Activated T-helper 1 cell treated with anti-CD3 and anti-CD28 coated beads, Interleukin-12 subunit alpha, Interleukin-12 subunit beta, Interleukin-2, Interleukin-4 antibody, amounts not matched to agents 30 ng/mL and 10 ng/mL and 1 ng/mL, durations not matched to agents 14 hours and 24 hours and 36 hours (primary cell): ENCODE measurements around the gene SPIRE1. TPM values are rescaled to one million over a fixed set of nuclear protein-coding genes. Genes with fewer than 3 reads are reported as not detected.
"Not testable (repeated sequence)": the region's sequence is repeated elsewhere in the genome, so short reads cannot be mapped to it uniquely, and the experiment has no call there.

Experiments used
- DNase-seq: peaks from one replicate; pipeline ENCODE4 v3.0.0; 2021; ENCODE audit warnings: low spot score
- H3K27ac Mint-ChIP-seq: one replicate; pipeline ENCODE4 v1.8.0; 2021; ENCODE audit warnings: mild to moderate bottlenecking, mixed read lengths
- H3K27me3 Mint-ChIP-seq: one replicate; pipeline ENCODE4 v1.8.0; 2022; ENCODE audit warnings: mild to moderate bottlenecking, moderate library complexity, mixed read lengths; ENCODE audit not compliant: insufficient read depth
- H3K36me3 Mint-ChIP-seq: one replicate; pipeline ENCODE4 v1.8.0; 2021; ENCODE audit warnings: low read depth, mixed read lengths
- H3K4me1 Mint-ChIP-seq: one replicate; pipeline ENCODE4 v1.8.0; 2021; ENCODE audit warnings: low read depth, mixed read lengths
- H3K4me3 Mint-ChIP-seq: one replicate; pipeline ENCODE4 v1.8.0; 2021; ENCODE audit warnings: mild to moderate bottlenecking, moderate library complexity, mixed read lengths
- H3K9me3 Mint-ChIP-seq: one replicate; pipeline ENCODE4 v1.8.0; 2021; ENCODE audit warnings: mixed read lengths
- intact Hi-C: fragments of 100-400 bp; cut with micrococcal nuclease; formaldehyde crosslinking; loops from one replicate; pipeline ENCODE4 v1.15.1; 2024
- total RNA-seq: library from RNA; stranded (reverse); gene quantifications from 2 replicates; pipeline ENCODE4 v1.2.3, GENCODE V29; 2022

The SPIRE1 gene
- total RNA-seq, 1 donor from 2014 or later, result 8.8 TPM

- intact Hi-C loops, result loop anchor here (1.0 to 5.0 kb wide), 8 partner anchors 43 to 808 kb away; partner anchors contain the start of genes AFG3L2, CEP76, CHMP1B and PRELID3A
- Mint-ChIP-seq H3K27me3 (peaks cover 24% of the 10 kb centered on the region), H3K4me3 (no peak overlapping the region), H3K27ac (no peak overlapping the region), H3K36me3 (peaks cover under 1% of the 10 kb centered on the region), H3K9me3 (no peaks in the 10 kb centered on the region), H3K4me1 (peaks cover 28% of the 10 kb centered on the region)
- no peak for DNase-seq
Measured at GRCh38 chr18:12659904-12660605, 2.1 kb upstream of the SPIRE1 start.

- H3K4me1 Mint-ChIP-seq, result peaks cover 32% of the 10 kb centered on the region
- H3K27me3 Mint-ChIP-seq, result peaks cover 27% of the 10 kb centered on the region
- intact Hi-C loops, result loop anchor here (1.0 to 5.0 kb wide), 6 partner anchors 24 to 806 kb away; partner anchors contain the start of genes CEP76, CHMP1B, PRELID3A and PSMG2
- H3K27ac Mint-ChIP-seq, result peak overlapping the region; percentile 47
- H3K36me3 Mint-ChIP-seq, result peaks cover 2% of the 10 kb centered on the region
- no peak for DNase-seq
- H3K4me3 Mint-ChIP-seq, result peak overlapping the region; percentile 84
- H3K9me3 Mint-ChIP-seq, result no peaks in the 10 kb centered on the region
Measured at GRCh38 chr18:12658426-12659138, 675 bp upstream of the SPIRE1 start.

- peaks cover 40% of the 10 kb centered on the region for H3K4me1 Mint-ChIP-seq
- peaks cover 2% of the 10 kb centered on the region for H3K36me3 Mint-ChIP-seq
- no peak for DNase-seq
- intact Hi-C loops, result loop anchor here (5.0 kb wide), 2 partner anchors 250 to 805 kb away; partner anchors contain the start of genes CHMP1B and PRELID3A
- no peaks in the 10 kb centered on the region for H3K9me3 Mint-ChIP-seq
- peak overlapping the region; percentile 72 for H3K27ac Mint-ChIP-seq
- peaks cover 27% of the 10 kb centered on the region for H3K27me3 Mint-ChIP-seq
- peak overlapping the region; percentile 78 for H3K4me3 Mint-ChIP-seq
Measured at GRCh38 chr18:12656938-12657683, 796 bp downstream of the SPIRE1 start.

GRCh38 chr18:12656605-12656937 is 1.3 kb downstream of the SPIRE1 start:
- Mint-ChIP-seq H3K4me1 (peaks cover 45% of the 10 kb centered on the region), H3K4me3 (peak overlapping the region; percentile 78), H3K9me3 (no peaks in the 10 kb centered on the region), H3K27me3 (peaks cover 29% of the 10 kb centered on the region), H3K27ac (peak overlapping the region; percentile 72), H3K36me3 (peaks cover 3% of the 10 kb centered on the region)
- intact Hi-C loops, result loop anchor here (5.0 kb wide), 2 partner anchors 249 to 804 kb away; partner anchors contain the start of genes CHMP1B and PRELID3A
- DNase-seq, result no peak

- no peak for DNase-seq
- Mint-ChIP-seq H3K9me3 (no peaks in the 10 kb centered on the region), H3K27me3 (peaks cover 34% of the 10 kb centered on the region), H3K27ac (no peak overlapping the region), H3K4me3 (peak overlapping the region; percentile 65), H3K36me3 (peaks cover 4% of the 10 kb centered on the region), H3K4me1 (peaks cover 46% of the 10 kb centered on the region)
- intact Hi-C loops, result loop anchor here (5.0 kb wide), 2 partner anchors 248 to 803 kb away; partner anchors contain the start of genes CHMP1B and PRELID3A
Measured at GRCh38 chr18:12654971-12655370, 2.9 kb downstream of the SPIRE1 start.

GRCh38 chr18:12652861-12653401 is 5.0 kb downstream of the SPIRE1 start:
- Mint-ChIP-seq H3K4me1 (peaks cover 37% of the 10 kb centered on the region), H3K27ac (peak overlapping the region; percentile 49)

GRCh38 chr18:12651651-12652050 is 6.3 kb downstream of the SPIRE1 start:
- no peak overlapping the region for H3K4me3 Mint-ChIP-seq
- peaks cover 34% of the 10 kb centered on the region for H3K4me1 Mint-ChIP-seq
- no peak for DNase-seq
- H3K27ac Mint-ChIP-seq, result no peak overlapping the region
- H3K27me3 Mint-ChIP-seq, result peaks cover 25% of the 10 kb centered on the region
- H3K36me3 Mint-ChIP-seq, result peaks cover 4% of the 10 kb centered on the region
- intact Hi-C loops, result no loop called here
- H3K9me3 Mint-ChIP-seq, result no peaks in the 10 kb centered on the region

More at GRCh38 chr18:12652861-12653401, 5.0 kb downstream of the SPIRE1 start:
- Mint-ChIP-seq H3K9me3 (no peaks in the 10 kb centered on the region), H3K36me3 (peaks cover 4% of the 10 kb centered on the region), H3K27me3 (peaks cover 27% of the 10 kb centered on the region), H3K4me3 (peak overlapping the region; percentile 43)
- intact Hi-C loops, result no loop called here
- DNase-seq, result peak; percentile 7

GRCh38 chr18:12647773-12648172 is 10.1 kb downstream of the SPIRE1 start:
- H3K9me3 Mint-ChIP-seq, result no peaks in the 10 kb centered on the region
- no peak overlapping the region for H3K27ac Mint-ChIP-seq
- peaks cover 19% of the 10 kb centered on the region for H3K27me3 Mint-ChIP-seq
- intact Hi-C loops, result no loop called here
- H3K4me3 Mint-ChIP-seq, result no peak overlapping the region
- peaks cover 2% of the 10 kb centered on the region for H3K36me3 Mint-ChIP-seq
- H3K4me1 Mint-ChIP-seq, result peaks cover 12% of the 10 kb centered on the region
- DNase-seq, result no peak

- DNase-seq, result no peak
- no peak overlapping the region for H3K4me3 Mint-ChIP-seq
- intact Hi-C loops, result no loop called here
- H3K9me3 Mint-ChIP-seq, result no peaks in the 10 kb centered on the region
- no peaks in the 10 kb centered on the region for H3K4me1 Mint-ChIP-seq
- peaks cover 20% of the 10 kb centered on the region for H3K27me3 Mint-ChIP-seq
- H3K36me3 Mint-ChIP-seq, result no peaks in the 10 kb centered on the region
- H3K27ac Mint-ChIP-seq, result no peak overlapping the region
Measured at GRCh38 chr18:12645751-12646203, 12.1 kb downstream of the SPIRE1 start.

- peaks cover 22% of the 10 kb centered on the region for H3K27me3 Mint-ChIP-seq
- intact Hi-C loops, result no loop called here
- H3K27ac Mint-ChIP-seq, result no peak overlapping the region
- no peaks in the 10 kb centered on the region for H3K9me3 Mint-ChIP-seq
- H3K36me3 Mint-ChIP-seq, result no peaks in the 10 kb centered on the region
- H3K4me3 Mint-ChIP-seq, result no peak overlapping the region
- H3K4me1 Mint-ChIP-seq, result no peaks in the 10 kb centered on the region
- no peak for DNase-seq
Measured at GRCh38 chr18:12645254-12645653, 12.7 kb downstream of the SPIRE1 start.

- H3K9me3 Mint-ChIP-seq, DNase-seq, H3K4me1 Mint-ChIP-seq, H3K4me3 Mint-ChIP-seq, intact Hi-C loops, H3K36me3 Mint-ChIP-seq, H3K27ac Mint-ChIP-seq: not testable (repeated sequence)
- peaks cover 25% of the 10 kb centered on the region for H3K27me3 Mint-ChIP-seq
Measured at GRCh38 chr18:12643756-12644155, 14.2 kb downstream of the SPIRE1 start.

- H3K36me3 Mint-ChIP-seq, result no peaks in the 10 kb centered on the region
- no peak for DNase-seq
- peaks cover 25% of the 10 kb centered on the region for H3K27me3 Mint-ChIP-seq
- no peak overlapping the region for H3K27ac Mint-ChIP-seq
- H3K4me3 Mint-ChIP-seq, result no peak overlapping the region
- H3K9me3 Mint-ChIP-seq, result no peaks in the 10 kb centered on the region
- intact Hi-C loops, result no loop called here
- peaks cover 6% of the 10 kb centered on the region for H3K4me1 Mint-ChIP-seq
Measured at GRCh38 chr18:12640881-12641200, 17.1 kb downstream of the SPIRE1 start.
